Measurements from ENCODE around the gene OVCH2. TPM values are rescaled to one million over a fixed set of nuclear protein-coding genes. Genes with fewer than 3 reads are reported as not detected.
"Not testable (repeated sequence)": the region's sequence is repeated elsewhere in the genome, so short reads cannot be mapped to it uniquely, and the experiment has no call there.

OVCH2 gene
- total RNA-seq, 6 donors from 2014 or later, result 3.0 to 29.3 (median 5.7) TPM

GRCh38 chr11:7665473-7666291 is 40.6 kb downstream of the OVCH2 start:
- ATAC-seq (ENCODE audit: low FRiP score in 2 of 2) (peak; percentile 97), DNase-seq (peak; percentile 53 to 89)
- Histone ChIP-seq H3K9me3 (no peaks in the 10 kb centered on the region), H3K36me3 (peaks cover 0 to 13% (median 0%) of the 10 kb centered on the region in 4 donors), H3K4me3 (no peak overlapping the region), H3K4me1 (peaks cover 0 to 6% (median 2%) of the 10 kb centered on the region in 4 donors), H3K27ac (no peak overlapping the region), H3K27me3 (no peaks in the 10 kb centered on the region)
- 43 to 59% methylated on average over 19 to 20 of the region's 20 CpGs for WGBS, 2 donors
- TF ChIP-seq, protein P1, sequence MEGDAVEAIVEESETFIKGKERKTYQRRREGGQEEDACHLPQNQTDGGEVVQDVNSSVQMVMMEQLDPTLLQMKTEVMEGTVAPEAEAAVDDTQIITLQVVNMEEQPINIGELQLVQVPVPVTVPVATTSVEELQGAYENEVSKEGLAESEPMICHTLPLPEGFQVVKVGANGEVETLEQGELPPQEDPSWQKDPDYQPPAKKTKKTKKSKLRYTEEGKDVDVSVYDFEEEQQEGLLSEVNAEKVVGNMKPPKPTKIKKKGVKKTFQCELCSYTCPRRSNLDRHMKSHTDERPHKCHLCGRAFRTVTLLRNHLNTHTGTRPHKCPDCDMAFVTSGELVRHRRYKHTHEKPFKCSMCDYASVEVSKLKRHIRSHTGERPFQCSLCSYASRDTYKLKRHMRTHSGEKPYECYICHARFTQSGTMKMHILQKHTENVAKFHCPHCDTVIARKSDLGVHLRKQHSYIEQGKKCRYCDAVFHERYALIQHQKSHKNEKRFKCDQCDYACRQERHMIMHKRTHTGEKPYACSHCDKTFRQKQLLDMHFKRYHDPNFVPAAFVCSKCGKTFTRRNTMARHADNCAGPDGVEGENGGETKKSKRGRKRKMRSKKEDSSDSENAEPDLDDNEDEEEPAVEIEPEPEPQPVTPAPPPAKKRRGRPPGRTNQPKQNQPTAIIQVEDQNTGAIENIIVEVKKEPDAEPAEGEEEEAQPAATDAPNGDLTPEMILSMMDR (IDR thresholded peaks at IDR 0.05), result peak; percentile 82 to 93 (median 90)
- TF ChIP-seq POLR2AphosphoS5 (IDR thresholded peaks at IDR 0.05), result no peak
- no peak for TF ChIP-seq POLR2A (IDR thresholded peaks at IDR 0.05)
- no peak for TF ChIP-seq EP300 (IDR thresholded peaks at IDR 0.05)

DNA sequence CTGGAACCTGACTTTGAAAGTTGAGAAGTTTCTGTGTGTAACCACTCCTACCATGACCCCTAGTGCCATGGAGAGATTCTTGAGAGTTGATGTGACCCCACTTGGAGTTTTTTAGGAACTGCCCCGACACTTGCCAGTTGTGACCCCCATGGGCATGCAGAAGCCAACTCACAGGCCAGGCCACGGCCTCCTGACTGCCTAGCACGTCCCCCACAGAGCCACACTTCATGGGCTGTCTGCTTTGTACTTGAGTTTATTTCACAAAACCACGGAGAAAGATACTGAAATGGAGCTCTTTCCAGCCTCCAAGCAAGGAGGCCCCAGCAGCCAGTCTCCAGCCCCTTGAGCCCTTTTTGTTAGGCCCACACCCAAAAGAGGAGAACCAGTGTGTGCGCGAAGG is 41.4 kb downstream of the OVCH2 start:
- H3K4me1 ChIP-seq, result peaks cover 0 to 6% (median 2%) of the 10 kb centered on the region in 4 donors
- no peaks in the 10 kb centered on the region for H3K9me3 ChIP-seq
- no peak overlapping the region for H3K4me3 ChIP-seq
- no peak for TF ChIP-seq POLR2AphosphoS5 (IDR thresholded peaks at IDR 0.05)
- no peak for TF ChIP-seq POLR2A (IDR thresholded peaks at IDR 0.05)
- TF ChIP-seq EP300 (IDR thresholded peaks at IDR 0.05), result no peak
- TF ChIP-seq, protein P1 (IDR thresholded peaks at IDR 0.05), result no peak
- no peak overlapping the region for H3K27ac ChIP-seq
- no peak for DNase-seq
- no peaks in the 10 kb centered on the region for H3K27me3 ChIP-seq
- WGBS, 2 donors, result 93 to 100% methylated on average over 3 to 6 of the region's 6 CpGs
- H3K36me3 ChIP-seq, result peaks cover 0 to 13% (median 0%) of the 10 kb centered on the region in 4 donors
- ATAC-seq (ENCODE audit: low FRiP score in 2 of 2), result no peak

DNA sequence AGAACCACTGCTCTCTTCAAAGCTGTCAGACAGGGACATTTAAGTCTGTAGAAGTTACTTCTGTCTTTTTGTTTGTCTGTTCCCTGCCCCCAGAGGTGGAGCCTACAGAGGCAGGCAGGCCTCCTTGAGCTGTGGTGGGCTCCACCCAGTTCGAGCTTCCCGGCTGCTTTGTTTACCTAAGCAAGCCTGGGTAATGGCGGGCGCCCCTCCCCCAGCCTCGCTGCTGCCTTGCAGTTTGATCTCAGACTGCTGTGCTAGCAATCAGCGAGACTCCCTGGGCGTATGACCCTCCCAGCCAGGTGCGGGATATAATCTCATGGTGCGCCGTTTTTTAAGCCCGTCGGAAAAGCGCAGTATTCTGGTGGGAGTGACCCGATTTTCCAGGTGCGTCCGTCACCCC is 42.7 kb downstream of the OVCH2 start:
- DNase-seq; H3K9me3 ChIP-seq; H3K4me3 ChIP-seq; H3K27ac ChIP-seq; ATAC-seq (ENCODE audit: low FRiP score in 2 of 2); H3K4me1 ChIP-seq; H3K27me3 ChIP-seq: not testable (repeated sequence)
- peaks cover 0 to 13% (median 0%) of the 10 kb centered on the region in 4 donors for H3K36me3 ChIP-seq
- WGBS, 2 donors, result 88% methylated on average over 16 of the region's 16 CpGs; no CpG with 5 or more reads in 1 of the 2 donors

- Histone ChIP-seq H3K4me1 (no peaks in the 10 kb centered on the region), H3K4me3 (no peak overlapping the region), H3K27me3 (no peaks in the 10 kb centered on the region), H3K9me3 (no peaks in the 10 kb centered on the region), H3K36me3 (peaks cover 0 to 34% (median 25%) of the 10 kb centered on the region in 4 donors), H3K27ac (no peak overlapping the region)
- TF ChIP-seq POLR2AphosphoS5 (IDR thresholded peaks at IDR 0.05), result no peak
- TF ChIP-seq, protein P1 (IDR thresholded peaks at IDR 0.05), result peak in 5 of 6 experiments; percentile 12 to 71 (median 62)
- DNase-seq (peak in 1 of 2 donors; percentile 54), ATAC-seq (ENCODE audit: low FRiP score in 2 of 2) (peak; percentile 91 to 96)
- whole genome bisulfite sequencing, 2 donors, result 51 to 54% methylated on average over 15 of the region's 15 CpGs
Observed at GRCh38 chr11:7657306-7658025, 48.8 kb downstream of the OVCH2 start.

- TF ChIP-seq POLR2AphosphoS5 (IDR thresholded peaks at IDR 0.05), result no peak
- TF ChIP-seq EP300 (IDR thresholded peaks at IDR 0.05), result no peak
- TF ChIP-seq, protein P1 (IDR thresholded peaks at IDR 0.05), result no peak
- TF ChIP-seq POLR2A (IDR thresholded peaks at IDR 0.05), result no peak
- no peak overlapping the region for H3K27ac ChIP-seq
- WGBS, 2 donors, result 86 to 88% methylated on average over 7 to 11 of the region's 11 CpGs
- H3K9me3 ChIP-seq, result no peaks in the 10 kb centered on the region
- DNase-seq, result no peak
- peak; percentile 24 to 45 for ATAC-seq (ENCODE audit: low FRiP score in 2 of 2)
- H3K36me3 ChIP-seq, result peaks cover 0 to 42% (median 32%) of the 10 kb centered on the region in 4 donors
- H3K4me1 ChIP-seq, result no peaks in the 10 kb centered on the region
- no peak overlapping the region for H3K4me3 ChIP-seq
- H3K27me3 ChIP-seq, result no peaks in the 10 kb centered on the region
Observed at GRCh38 chr11:7656704-7657103, 49.6 kb downstream of the OVCH2 start.
